ENCODE results near the gene TRIM26. TPM values are rescaled to one million over a fixed set of nuclear protein-coding genes. Genes with fewer than 3 reads are reported as not detected.
"Not testable (repeated sequence)": the region's sequence is repeated elsewhere in the genome, so short reads cannot be mapped to it uniquely, and the experiment has no call there.

Gene TRIM26
- total and polyA plus RNA-seq, 2 experiments from 2014 or later, result 11.0 to 38.0 TPM

DNA sequence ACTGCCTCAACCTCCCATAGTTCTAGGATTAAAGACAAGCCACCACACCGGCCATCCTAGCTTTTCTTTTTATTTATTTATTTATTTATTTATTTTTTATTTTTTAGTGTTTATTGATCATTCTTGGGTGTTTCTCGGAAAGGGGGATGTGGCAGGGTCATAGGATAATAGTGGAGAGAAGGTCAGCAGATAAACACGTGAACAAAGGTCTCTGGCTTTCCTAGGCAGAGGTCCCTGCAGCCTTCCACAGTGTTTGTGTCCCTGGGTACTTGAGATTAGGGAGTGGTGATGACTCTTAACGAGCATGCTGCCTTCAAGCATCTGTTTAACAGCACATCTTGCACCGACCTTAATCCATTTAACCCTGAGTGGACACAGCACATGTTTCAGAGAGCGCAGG, 8.2 kb upstream of the TRIM26 start:
- H3K27me3 Mint-ChIP-seq (ENCODE audit: insufficient read depth, low read depth, poor library complexity); H3K4me3 ChIP-seq; H3K79me2 ChIP-seq (replicated peaks; ENCODE audit: insufficient read depth); DNase-seq (ENCODE audit: low spot score); H3K4me3 Mint-ChIP-seq; H3K4me1 ChIP-seq (ENCODE audit: insufficient read depth); ATAC-seq; H3K9me2 ChIP-seq (ENCODE audit: insufficient read depth); H3K4me2 ChIP-seq; H3K27ac ChIP-seq (ENCODE audit: low read depth); H3K27ac Mint-ChIP-seq; H3F3A ChIP-seq (replicated peaks; ENCODE audit: low read depth); H3K4me1 Mint-ChIP-seq; H4K20me1 ChIP-seq (replicated peaks; ENCODE audit: insufficient read depth); H3K27me3 ChIP-seq (ENCODE audit: insufficient read depth); H3K36me3 ChIP-seq (ENCODE audit: insufficient read depth); H2AFZ ChIP-seq: not testable (repeated sequence)
- Mint-ChIP-seq H3K36me3 (ENCODE audit: low read depth) (peaks cover 14% of the 10 kb centered on the region), H3K9me3 (peaks cover 24% of the 10 kb centered on the region)

DNA sequence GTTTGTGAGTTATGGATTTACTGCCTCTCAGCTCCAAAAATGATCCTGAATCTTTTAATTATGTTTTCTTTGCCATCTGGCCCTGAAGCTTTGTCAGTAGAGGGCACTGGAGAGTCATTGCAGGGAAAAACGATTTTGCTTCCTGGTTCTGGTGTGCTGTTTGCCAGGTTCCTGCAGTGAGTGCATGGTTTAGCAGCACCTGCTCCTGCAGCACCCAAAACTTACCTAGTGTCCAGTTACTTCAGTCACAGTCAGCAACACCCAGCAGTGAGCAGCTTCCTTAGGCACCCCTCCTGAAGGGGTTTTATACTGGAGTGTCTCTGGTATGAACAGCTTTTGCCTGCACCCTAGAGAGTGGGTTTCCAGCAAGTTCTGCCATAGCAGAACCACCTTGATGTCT, 6.0 kb upstream of the TRIM26 start:
- DNase-seq (ENCODE audit: low spot score) (peak; percentile 78), ATAC-seq (peak; percentile 77)
- H3K27ac ChIP-seq (ENCODE audit: low read depth), result no peak overlapping the region
- TF ChIP-seq, protein P1, sequence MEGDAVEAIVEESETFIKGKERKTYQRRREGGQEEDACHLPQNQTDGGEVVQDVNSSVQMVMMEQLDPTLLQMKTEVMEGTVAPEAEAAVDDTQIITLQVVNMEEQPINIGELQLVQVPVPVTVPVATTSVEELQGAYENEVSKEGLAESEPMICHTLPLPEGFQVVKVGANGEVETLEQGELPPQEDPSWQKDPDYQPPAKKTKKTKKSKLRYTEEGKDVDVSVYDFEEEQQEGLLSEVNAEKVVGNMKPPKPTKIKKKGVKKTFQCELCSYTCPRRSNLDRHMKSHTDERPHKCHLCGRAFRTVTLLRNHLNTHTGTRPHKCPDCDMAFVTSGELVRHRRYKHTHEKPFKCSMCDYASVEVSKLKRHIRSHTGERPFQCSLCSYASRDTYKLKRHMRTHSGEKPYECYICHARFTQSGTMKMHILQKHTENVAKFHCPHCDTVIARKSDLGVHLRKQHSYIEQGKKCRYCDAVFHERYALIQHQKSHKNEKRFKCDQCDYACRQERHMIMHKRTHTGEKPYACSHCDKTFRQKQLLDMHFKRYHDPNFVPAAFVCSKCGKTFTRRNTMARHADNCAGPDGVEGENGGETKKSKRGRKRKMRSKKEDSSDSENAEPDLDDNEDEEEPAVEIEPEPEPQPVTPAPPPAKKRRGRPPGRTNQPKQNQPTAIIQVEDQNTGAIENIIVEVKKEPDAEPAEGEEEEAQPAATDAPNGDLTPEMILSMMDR (conservative IDR thresholded peaks at IDR 0.05; ENCODE audit: low read depth in 2 of 2), result peak; percentile 88 to 91
- no peak for TF ChIP-seq JUNB (IDR thresholded peaks at IDR 0.05; ENCODE audit: unreplicated experiment)
- H3K4me3 ChIP-seq, result no peak overlapping the region
- no peaks in the 10 kb centered on the region for H3K9me2 ChIP-seq (ENCODE audit: insufficient read depth)
- H2AFZ ChIP-seq, result no peak overlapping the region
- H3K27ac Mint-ChIP-seq, result no peak overlapping the region
- no peak overlapping the region for H3K4me3 Mint-ChIP-seq
- no peaks in the 10 kb centered on the region for H3K79me2 ChIP-seq (replicated peaks; ENCODE audit: insufficient read depth)
- H3K4me1 ChIP-seq (ENCODE audit: insufficient read depth), result peaks cover 9% of the 10 kb centered on the region; the same call in 1 of the 2 replicates
- peaks cover 13% of the 10 kb centered on the region for H3K27me3 Mint-ChIP-seq (ENCODE audit: insufficient read depth, low read depth, poor library complexity)
- H3K4me2 ChIP-seq, result no peak overlapping the region
- no peaks in the 10 kb centered on the region for H3F3A ChIP-seq (replicated peaks; ENCODE audit: low read depth)
- peaks cover 11% of the 10 kb centered on the region for H3K4me1 Mint-ChIP-seq
- peaks cover 14% of the 10 kb centered on the region for H3K36me3 Mint-ChIP-seq (ENCODE audit: low read depth)
- peaks cover 7% of the 10 kb centered on the region; the same call in 1 of the 2 replicates for H3K27me3 ChIP-seq (ENCODE audit: insufficient read depth)
- no peaks in the 10 kb centered on the region for H3K36me3 ChIP-seq (ENCODE audit: insufficient read depth)
- H3K9me3 Mint-ChIP-seq, result peaks cover 28% of the 10 kb centered on the region
- H4K20me1 ChIP-seq (replicated peaks; ENCODE audit: insufficient read depth), result no peaks in the 10 kb centered on the region

DNA sequence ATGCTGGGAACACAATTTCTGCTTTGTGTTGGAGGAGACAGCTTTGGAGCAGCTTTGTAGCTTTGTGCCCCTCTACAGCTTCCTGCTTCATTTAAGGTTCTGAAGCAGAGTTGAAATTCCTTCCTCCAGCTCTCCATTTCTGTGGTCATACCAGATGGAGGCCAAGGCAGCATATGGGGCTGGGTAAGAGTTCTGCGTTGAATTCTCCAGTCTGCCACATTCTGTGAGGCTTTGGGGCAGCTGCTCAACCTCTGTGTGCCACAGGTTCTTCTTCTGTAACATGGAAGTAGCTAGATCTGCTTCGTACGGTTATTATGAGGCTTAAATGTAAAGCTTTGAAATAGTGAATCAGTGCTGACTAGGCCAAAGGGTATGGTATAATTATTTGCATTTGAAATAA, 2.9 kb upstream of the TRIM26 start:
- H3K27me3 ChIP-seq (ENCODE audit: insufficient read depth), result peaks cover 7% of the 10 kb centered on the region; the same call in 1 of the 2 replicates
- TF ChIP-seq, protein P1 (conservative IDR thresholded peaks at IDR 0.05; ENCODE audit: low read depth in 2 of 2), result no peak
- TF ChIP-seq, protein P2, sequence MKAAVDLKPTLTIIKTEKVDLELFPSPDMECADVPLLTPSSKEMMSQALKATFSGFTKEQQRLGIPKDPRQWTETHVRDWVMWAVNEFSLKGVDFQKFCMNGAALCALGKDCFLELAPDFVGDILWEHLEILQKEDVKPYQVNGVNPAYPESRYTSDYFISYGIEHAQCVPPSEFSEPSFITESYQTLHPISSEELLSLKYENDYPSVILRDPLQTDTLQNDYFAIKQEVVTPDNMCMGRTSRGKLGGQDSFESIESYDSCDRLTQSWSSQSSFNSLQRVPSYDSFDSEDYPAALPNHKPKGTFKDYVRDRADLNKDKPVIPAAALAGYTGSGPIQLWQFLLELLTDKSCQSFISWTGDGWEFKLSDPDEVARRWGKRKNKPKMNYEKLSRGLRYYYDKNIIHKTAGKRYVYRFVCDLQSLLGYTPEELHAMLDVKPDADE (IDR thresholded peaks at IDR 0.05), result no peak
- TF ChIP-seq CREB1 (CRISPR knock-in tag; IDR thresholded peaks at IDR 0.05; ENCODE audit: low read depth), result no peak
- no peak for TF ChIP-seq EZH2phosphoT487 (IDR thresholded peaks at IDR 0.05; ENCODE audit: unreplicated experiment)
- TF ChIP-seq POLR2AphosphoS5 (IDR thresholded peaks at IDR 0.05; ENCODE audit: low read depth), result no peak
- TF ChIP-seq ZNF114 (CRISPR knock-in tag; IDR thresholded peaks at IDR 0.05), result no peak
- no peak for TF ChIP-seq EZH2 (IDR thresholded peaks at IDR 0.05; ENCODE audit: low read depth, unreplicated experiment)
- TF ChIP-seq STAT1 (IDR thresholded peaks at IDR 0.05; ENCODE audit: unreplicated experiment), result no peak

More for the DNA sequence above, 2.9 kb upstream of the TRIM26 start:
- Mint-ChIP-seq H3K4me1 (peaks cover 23% of the 10 kb centered on the region), H3K4me3 (no peak overlapping the region), H3K9me3 (peaks cover 4% of the 10 kb centered on the region; the same call in 2 of the 3 replicates), H3K27ac (no peak overlapping the region), H3K36me3 (ENCODE audit: low read depth) (no peaks in the 10 kb centered on the region; the same call in 2 of the 3 replicates), H3K27me3 (ENCODE audit: insufficient read depth, low read depth, poor library complexity) (peaks cover 17% of the 10 kb centered on the region)
- no peak for DNase-seq (ENCODE audit: low spot score)
- Histone ChIP-seq H3K4me2 (no peak overlapping the region), H3K4me3 (no peak overlapping the region), H2AFZ (no peak overlapping the region), H4K20me1 (replicated peaks; ENCODE audit: insufficient read depth) (peaks cover 8% of the 10 kb centered on the region; the same call in 1 of the 2 replicates), H3K36me3 (ENCODE audit: insufficient read depth) (no peaks in the 10 kb centered on the region), H3F3A (replicated peaks; ENCODE audit: low read depth) (no peaks in the 10 kb centered on the region), H3K4me1 (ENCODE audit: insufficient read depth) (peaks cover 22% of the 10 kb centered on the region), H3K9me2 (ENCODE audit: insufficient read depth) (no peaks in the 10 kb centered on the region), H3K79me2 (replicated peaks; ENCODE audit: insufficient read depth) (peaks cover 15% of the 10 kb centered on the region), H3K27ac (ENCODE audit: low read depth) (no peak overlapping the region)
- ATAC-seq, result no peak

Data from GM23338 (cell line).